ENCODE measurements around the gene DENND4C.

- TF ChIP-seq POLR2A (IDR thresholded peaks at IDR 0.05): no peak
- TF ChIP-seq CTCF (IDR thresholded peaks at IDR 0.05): no peak
- TF ChIP-seq POLR2AphosphoS5 (IDR thresholded peaks at IDR 0.05): no peak
Measured at GRCh38 chr9:19283072-19283710, 52.7 kb downstream of the DENND4C start.

Data from sigmoid colon (tissue), 4 donors.